DOHH2 (cell line): Measurements from ENCODE around the gene IRF2BPL.

Source experiments
- H3F3A ChIP-seq: fragments of 200-600 bp; sonication (generic), shearing (Covaris generic); 2 replicates; pipeline ENCODE4 v1.6.0; 2016; ENCODE audit warnings: antibody characterized with exemption, mild to moderate bottlenecking; ENCODE audit not compliant: control insufficient read depth, insufficient read depth
- H3K27ac ChIP-seq: fragments of 200-600 bp; sonication (generic); 2 replicates; pipeline ENCODE4 v1.5.1; 2014; ENCODE audit warnings: low read depth, mild to moderate bottlenecking, low read length, moderate library complexity
- H3K27me3 ChIP-seq: fragments of 200-600 bp; sonication (generic); 2 replicates; pipeline ENCODE4 v1.6.1; 2014; ENCODE audit warnings: mild to moderate bottlenecking, low read length, mixed read lengths; ENCODE audit not compliant: control insufficient read depth
- H3K36me3 ChIP-seq: fragments of 200-600 bp; sonication (generic); 2 replicates; pipeline ENCODE4 v1.6.1; 2014; ENCODE audit warnings: mild to moderate bottlenecking, low read length, moderate library complexity, mixed read lengths; ENCODE audit not compliant: control insufficient read depth
- H3K4me1 ChIP-seq: fragments of 200-600 bp; sonication (generic); 2 replicates; pipeline ENCODE4 v1.6.1; 2014; ENCODE audit warnings: mild to moderate bottlenecking, low read length, mixed read lengths; ENCODE audit not compliant: control insufficient read depth
- H3K4me2 ChIP-seq: fragments of 200-600 bp; sonication (generic); 2 replicates; pipeline ENCODE4 v1.6.0; 2014; ENCODE audit warnings: mild to moderate bottlenecking, low read length, moderate library complexity
- H3K4me3 ChIP-seq: fragments of 200-600 bp; sonication (generic); 2 replicates; pipeline ENCODE4 v1.5.1; 2014; ENCODE audit warnings: mild to moderate bottlenecking, low read length, mixed read lengths
- H3K79me2 ChIP-seq: fragments of 200-600 bp; sonication (generic); 2 replicates; pipeline ENCODE4 v1.6.1; 2014; ENCODE audit warnings: mild to moderate bottlenecking, low read length, mixed read lengths; ENCODE audit not compliant: control insufficient read depth
- H3K9me2 ChIP-seq: fragments of 200-600 bp; sonication (generic); replicated peaks from 2 replicates; pipeline ENCODE4 v1.6.1; 2014; ENCODE audit warnings: mild to moderate bottlenecking, low read length, mixed read lengths; ENCODE audit not compliant: control insufficient read depth
- H3K9me3 ChIP-seq: fragments of 200-600 bp; sonication (generic); 2 replicates; pipeline ENCODE4 v1.6.1; 2014; ENCODE audit warnings: antibody characterized with exemption, low read length, mixed read lengths; ENCODE audit not compliant: control insufficient read depth, insufficient read depth
- H4K20me1 ChIP-seq: fragments of 200-600 bp; sonication (generic); 2 replicates; pipeline ENCODE4 v1.6.0; 2014; ENCODE audit warnings: low read depth, mild to moderate bottlenecking, antibody characterized with exemption, low read length, moderate library complexity; ENCODE audit not compliant: control insufficient read depth, insufficient read depth
- CTCF ChIP-seq: fragments of 200-600 bp; sonication (generic); IDR thresholded peaks from one replicate; pipeline ENCODE4 v1.5.1; 2014; ENCODE audit warnings: antibody characterized with exemption, mild to moderate bottlenecking, low read depth, low read length; ENCODE audit not compliant: poor library complexity, severe bottlenecking
- EZH2phosphoT487 ChIP-seq: fragments of 200-600 bp; sonication (generic); IDR thresholded peaks from 2 replicates; pipeline ENCODE4 v1.6.1; 2017; ENCODE audit warnings: borderline replicate concordance, mild to moderate bottlenecking, antibody characterized with exemption, low read length, moderate library complexity, mixed read lengths

The IRF2BPL gene

GRCh38 chr14:77037938-77038568, 9.5 kb upstream of the IRF2BPL start:
- Histone ChIP-seq H3K9me2 (no peaks in the 10 kb centered on the region), H3K27ac (no peak overlapping the region), H3K4me2 (no peak overlapping the region), H3K9me3 (no peaks in the 10 kb centered on the region), H3K4me1 (peaks cover 67% of the 10 kb centered on the region), H4K20me1 (no peaks in the 10 kb centered on the region), H3K36me3 (no peaks in the 10 kb centered on the region), H3F3A (peaks cover 21% of the 10 kb centered on the region), H3K27me3 (no peaks in the 10 kb centered on the region), H3K79me2 (peaks cover 7% of the 10 kb centered on the region; the same call in 1 of the 2 replicates), H3K4me3 (no peak overlapping the region)
- TF ChIP-seq EZH2phosphoT487 (no peak), CTCF (no peak)

- Histone ChIP-seq H3K79me2 (peaks cover 7% of the 10 kb centered on the region; the same call in 1 of the 2 replicates), H3F3A (peaks cover 21% of the 10 kb centered on the region), H3K27ac (no peak overlapping the region), H3K9me3 (no peaks in the 10 kb centered on the region), H3K4me2 (no peak overlapping the region), H3K4me1 (peaks cover 69% of the 10 kb centered on the region), H3K4me3 (no peak overlapping the region), H4K20me1 (no peaks in the 10 kb centered on the region), H3K36me3 (no peaks in the 10 kb centered on the region), H3K27me3 (no peaks in the 10 kb centered on the region), H3K9me2 (no peaks in the 10 kb centered on the region)
- TF ChIP-seq EZH2phosphoT487 (no peak), CTCF (no peak)
These were observed 8.9 kb upstream of the IRF2BPL start for GRCh38 chr14:77037215-77037937.

GRCh38 chr14:77036484-77037214, 8.1 kb upstream of the IRF2BPL start:
- H3K4me2 ChIP-seq = no peak overlapping the region
- peaks cover 69% of the 10 kb centered on the region for H3K4me1 ChIP-seq
- H4K20me1 ChIP-seq = no peaks in the 10 kb centered on the region
- no peak for TF ChIP-seq EZH2phosphoT487
- no peak for TF ChIP-seq CTCF
- H3K27me3 ChIP-seq = no peaks in the 10 kb centered on the region
- peaks cover 25% of the 10 kb centered on the region for H3F3A ChIP-seq
- peaks cover 7% of the 10 kb centered on the region; the same call in 1 of the 2 replicates for H3K79me2 ChIP-seq
- no peaks in the 10 kb centered on the region for H3K9me3 ChIP-seq
- H3K27ac ChIP-seq = no peak overlapping the region
- H3K9me2 ChIP-seq = no peaks in the 10 kb centered on the region
- H3K36me3 ChIP-seq = no peaks in the 10 kb centered on the region
- no peak overlapping the region for H3K4me3 ChIP-seq
